Stimulated activated CD4-positive, alpha-beta T cell treated with anti-CD3 and anti-CD28 coated beads, TNF-alpha, amount 100 ng/mL, for 1 hour (primary cell): Measurements from ENCODE around the gene POLR2F.
A peak's percentile ranks its signal among the peaks of the same experiment; 100 is the strongest.

ENCODE experiments used
- DNase-seq, 3 donors: peaks; one replicate each; pipeline ENCODE4 v3.0.0-alpha.2; 2020; ENCODE audit warnings: low read depth in 3 of 3, low spot score in 1 of 3

POLR2F gene

DNA sequence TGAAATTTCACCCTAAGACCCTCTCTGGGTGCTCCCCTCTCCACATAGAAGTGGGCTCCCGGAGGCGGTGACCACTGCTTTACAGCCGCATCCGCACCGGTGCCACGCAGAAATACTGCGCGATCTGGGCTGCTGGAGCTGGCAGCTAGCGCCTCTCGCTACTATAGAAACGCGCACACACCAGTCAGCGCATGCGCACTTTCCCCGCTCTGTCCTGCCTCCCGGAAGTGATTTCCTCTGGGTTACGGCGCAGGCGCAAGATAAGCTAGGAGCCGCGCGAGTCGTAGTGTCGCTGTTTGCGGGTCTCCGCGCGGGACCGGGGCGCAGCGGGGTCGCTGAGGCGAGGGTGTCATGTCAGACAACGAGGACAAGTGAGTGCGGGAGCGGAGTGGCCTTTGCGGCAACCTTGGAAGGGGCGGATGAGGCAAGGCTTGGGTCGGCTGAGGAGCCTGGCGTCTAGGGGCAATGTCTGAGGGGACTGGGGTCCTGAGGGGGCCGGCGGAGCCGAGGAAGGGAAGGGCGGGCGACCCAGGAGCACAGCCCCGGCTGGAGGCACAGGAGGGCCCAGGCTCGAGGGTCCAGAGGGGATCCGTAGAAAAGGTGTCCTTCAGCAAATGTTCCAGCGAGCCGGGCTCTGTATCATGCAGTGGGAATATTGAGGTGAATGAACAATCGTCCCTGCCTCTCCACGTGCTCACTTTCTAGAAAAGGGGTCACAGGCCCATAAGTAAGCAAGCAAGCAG lies at the start of gene POLR2F, which contains the start of gene C22orf23:
Gene POLR2F (plus strand): TSS at position 263 of the 743 bp plus-strand sequence. CDS start 89 bp downstream, at position 352.
Gene C22orf23 (minus strand): TSS at position 165 of the 743 bp plus-strand sequence. CDS start 452 bp downstream, outside the sequence.
- peak; percentile 92 to 96 (median 93) for DNase-seq

DNA sequence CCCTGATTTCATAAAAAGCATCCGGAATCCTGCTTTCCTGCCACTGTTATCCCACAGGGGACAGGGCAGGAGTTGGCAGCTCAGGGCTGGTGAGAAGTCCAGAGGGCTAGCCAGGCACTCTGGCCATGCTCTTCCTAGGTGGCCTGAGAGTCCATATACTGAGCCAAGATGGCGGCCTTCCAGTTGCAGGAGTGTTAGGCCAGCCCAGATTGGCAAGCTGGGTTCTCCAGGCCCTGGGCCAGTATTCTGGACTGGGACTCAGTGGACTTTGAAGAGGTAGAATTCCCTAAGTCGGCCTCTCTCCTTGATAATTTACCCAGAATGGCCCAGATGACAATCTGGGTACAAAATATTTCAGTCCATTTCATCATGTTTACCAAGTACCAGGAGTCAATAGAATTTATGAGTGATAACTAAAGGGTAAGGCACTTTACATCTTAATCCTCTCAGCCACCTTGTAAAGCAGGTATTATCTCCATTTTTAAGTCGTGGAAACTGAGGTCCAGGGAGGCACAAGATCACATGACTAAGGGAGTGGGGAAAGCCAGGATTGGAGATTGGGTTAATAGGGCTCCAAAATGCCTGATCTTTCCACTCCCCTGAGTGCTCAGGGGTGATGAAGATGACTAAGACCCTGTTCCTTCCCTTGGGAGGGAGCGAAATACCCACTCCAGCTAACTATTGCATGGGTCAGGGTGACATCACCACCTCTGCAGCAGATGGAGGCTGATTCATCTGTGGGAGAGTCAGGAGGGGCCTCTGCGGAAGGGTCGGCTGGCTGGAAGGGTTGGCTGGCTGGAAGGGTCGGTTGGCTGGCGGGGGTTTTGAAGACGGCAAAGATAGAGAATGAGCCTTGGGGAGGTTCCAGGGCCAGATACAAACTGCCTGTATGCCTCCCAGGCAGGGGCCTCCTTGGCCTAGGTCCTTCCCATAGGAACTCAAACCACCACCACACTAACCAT lies 48.6 kb upstream of the POLR2F start:
- no peak for DNase-seq

DNA sequence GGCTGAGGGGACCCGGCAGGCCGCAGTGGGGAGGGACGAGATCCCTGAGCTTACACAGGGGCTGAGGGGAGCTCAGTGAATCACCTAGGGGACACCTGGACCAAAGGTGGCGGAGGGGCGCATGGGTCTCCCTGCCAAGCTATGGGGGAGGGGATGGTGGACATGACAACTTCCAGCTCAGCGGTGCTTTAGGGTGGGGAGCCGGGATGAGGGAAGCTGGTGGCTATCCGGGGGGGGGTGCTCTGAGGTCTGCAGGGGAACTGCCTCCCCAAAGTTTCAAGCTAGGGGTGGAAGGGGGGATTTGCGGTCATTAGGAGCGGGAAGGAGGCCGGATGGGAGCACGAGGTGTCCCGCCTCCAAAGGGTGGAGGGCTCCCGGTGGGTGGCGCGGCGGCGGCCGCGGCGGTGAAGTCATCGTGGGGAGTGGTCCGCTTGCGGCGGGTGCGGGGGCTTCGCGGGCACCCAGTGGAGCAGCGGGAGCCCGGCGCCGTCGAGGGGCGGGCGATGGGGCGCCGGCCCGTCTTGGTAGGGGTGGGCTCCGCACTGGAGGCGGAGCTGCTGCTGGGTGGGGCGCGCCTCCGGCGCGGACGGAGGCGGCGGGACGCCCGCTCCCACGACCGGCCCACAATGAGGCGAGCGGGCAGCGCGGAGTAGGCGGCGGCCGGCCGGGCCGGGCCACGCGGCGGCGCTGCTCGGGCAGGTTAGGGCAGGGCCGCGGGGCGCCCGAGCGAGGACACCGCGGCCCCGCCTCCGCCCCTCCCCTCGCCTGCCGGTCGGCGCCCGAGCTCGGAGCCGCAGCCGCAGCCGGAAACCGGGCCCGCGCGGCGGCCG lies 47.8 kb upstream of the POLR2F start, which contains the start of gene MICALL1:
Gene MICALL1 (plus strand): TSS at position 764 of the 830 bp plus-strand sequence. CDS start 126 bp downstream, outside the sequence.
- DNase-seq, result peak in 2 of 3 donors; percentile 38 to 49

DNA sequence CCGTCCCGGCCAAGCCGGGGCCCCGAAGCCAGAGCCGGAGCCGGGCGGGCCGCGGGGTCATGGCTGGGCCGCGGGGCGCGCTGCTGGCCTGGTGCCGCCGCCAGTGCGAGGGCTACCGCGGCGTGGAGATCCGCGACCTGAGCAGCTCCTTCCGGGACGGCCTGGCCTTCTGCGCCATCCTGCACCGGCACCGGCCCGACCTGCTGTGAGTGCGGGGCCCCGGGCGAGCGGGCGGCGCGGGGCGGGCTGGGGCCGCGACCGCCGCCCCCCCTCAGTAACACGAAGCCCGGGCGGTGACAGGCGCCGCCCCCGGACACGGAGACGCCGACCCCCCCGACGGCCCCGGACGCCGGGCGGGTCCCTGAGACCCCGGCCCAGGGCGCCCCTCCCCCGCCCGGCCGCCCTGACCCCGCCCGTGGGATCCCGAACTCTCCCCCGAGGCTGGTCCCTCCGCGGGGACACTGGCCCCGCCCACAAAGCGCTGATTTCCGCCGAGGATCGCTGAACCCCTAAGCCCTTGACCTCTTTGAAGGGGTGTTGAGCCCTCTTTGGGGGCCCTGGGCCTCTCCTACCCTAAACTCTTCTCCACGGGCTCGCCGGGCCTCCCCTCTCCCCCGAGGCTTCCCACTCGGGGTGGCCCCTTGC lies 47.0 kb upstream of the POLR2F start:
- peak in 1 of 3 donors; percentile 7 for DNase-seq

DNA sequence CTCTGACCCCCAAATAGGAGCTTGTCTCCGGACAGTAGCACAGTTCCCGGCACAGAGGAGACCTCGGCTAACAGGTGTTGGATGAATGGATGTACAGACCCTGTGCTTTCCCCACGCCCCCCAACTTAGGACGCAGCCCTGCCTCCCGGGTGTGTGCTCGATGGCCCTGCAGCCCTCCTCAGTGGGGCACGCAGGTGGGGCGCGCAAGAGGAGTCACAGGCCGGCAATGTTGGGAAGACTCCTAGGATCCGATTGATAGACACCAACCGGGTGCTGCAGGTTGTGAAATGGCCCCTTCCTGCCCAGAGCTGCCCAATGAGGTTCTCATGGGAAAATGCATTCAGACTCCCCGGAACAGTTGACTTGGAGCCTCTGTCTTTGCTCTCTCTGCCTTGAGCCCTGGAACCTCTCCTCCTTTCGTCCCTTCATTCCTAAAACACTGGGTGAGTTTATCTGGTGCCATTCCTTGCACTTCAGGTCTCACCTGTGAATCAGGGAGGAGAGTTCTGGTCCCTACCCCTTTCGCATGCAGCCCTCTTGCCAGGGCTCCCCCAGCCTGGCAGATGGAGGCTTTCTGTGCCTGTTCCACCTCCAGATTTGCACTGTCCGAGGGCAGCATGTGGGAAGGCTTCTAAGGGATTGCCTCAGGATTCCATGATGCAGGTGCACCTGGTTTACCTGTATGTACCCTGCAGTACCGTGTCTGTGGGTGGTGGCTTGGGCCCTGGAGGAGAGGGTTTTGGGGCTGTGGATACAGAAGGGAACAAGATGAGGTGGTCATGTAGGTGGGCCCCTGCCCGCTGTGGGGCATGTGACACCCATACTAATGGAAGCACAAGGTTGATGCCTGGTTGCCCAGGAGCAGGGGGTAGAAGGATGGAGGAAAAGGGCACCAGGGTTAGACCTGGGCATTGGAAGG lies 46.2 kb upstream of the POLR2F start:
- DNase-seq, result no peak

DNA sequence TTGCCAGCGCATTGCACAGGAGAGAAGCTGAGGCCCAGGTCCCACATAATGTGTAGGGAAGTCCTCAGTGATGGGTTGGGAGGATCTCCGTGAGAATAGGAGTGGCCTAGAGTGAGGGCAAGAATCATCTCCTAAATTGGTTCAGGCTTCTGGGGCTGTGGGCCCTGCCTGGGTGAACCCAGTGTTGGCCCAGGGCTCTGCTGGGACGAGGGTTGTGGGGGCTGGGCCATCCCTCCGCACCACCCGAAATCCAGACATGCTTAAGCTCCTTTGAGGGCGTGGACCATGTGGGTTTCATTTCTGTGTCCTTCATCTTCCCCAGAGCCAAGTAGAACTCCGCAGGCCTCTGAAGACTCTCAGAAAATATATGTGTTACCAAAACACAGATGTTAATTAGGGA lies 43.7 kb upstream of the POLR2F start:
- no peak for DNase-seq

DNA sequence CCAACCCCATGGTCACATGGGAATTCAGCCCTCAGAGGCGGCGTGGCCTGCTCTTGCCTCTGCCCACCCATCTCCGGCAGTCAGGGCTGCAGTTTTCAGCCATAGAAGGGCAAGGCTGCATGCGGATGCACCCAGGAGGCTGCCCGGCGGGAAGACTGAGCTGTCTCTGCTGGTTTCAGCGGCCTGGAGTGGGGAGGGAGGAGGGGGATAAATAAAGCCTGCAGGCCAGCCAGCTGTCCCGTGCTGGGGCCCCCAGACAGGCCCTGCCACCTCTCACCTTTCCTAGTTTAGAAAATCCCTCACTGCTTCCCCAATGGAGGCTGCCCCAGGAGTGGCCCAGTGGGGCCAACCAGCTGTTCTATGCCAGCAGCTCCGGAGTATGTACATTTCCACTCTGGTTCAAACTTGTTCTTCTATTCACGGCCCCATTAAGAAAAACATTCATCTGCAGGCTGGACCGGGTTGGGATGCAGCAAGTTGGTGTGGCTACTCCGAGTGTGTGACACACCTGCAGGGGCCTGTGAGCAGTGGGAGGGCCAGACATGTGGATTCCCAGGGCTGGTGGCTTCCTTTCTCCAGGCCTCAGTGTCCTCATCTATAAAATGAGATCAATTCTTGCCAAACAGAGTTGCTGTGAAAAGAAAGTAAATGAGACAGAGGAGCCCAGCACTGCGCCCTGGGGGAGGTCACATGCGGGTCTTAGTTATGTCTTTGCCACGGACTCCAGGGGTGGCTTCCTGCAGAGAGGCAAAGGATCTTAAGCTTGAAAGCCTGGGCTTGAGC lies 42.4 kb upstream of the POLR2F start:
- no peak for DNase-seq

DNA sequence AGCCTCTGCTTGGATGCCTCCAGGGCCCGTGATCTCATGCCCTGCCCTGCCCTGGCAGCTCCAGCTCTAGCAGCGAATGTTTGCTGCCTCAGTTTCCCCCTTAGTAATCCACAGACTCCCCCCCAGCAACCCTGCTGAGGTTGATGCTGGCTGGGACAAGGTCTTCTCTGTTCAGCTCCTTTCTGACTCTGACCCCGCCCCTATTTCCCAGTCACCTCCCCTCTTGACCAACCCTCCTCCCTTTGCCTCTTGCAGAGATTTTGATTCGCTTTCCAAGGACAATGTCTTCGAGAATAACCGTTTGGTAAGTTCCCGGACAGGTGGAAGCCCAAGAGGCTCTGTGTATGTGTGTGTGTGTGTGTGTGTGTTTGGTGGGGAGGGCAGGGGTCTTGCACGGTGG lies 41.8 kb upstream of the POLR2F start:
- DNase-seq, result no peak

DNA sequence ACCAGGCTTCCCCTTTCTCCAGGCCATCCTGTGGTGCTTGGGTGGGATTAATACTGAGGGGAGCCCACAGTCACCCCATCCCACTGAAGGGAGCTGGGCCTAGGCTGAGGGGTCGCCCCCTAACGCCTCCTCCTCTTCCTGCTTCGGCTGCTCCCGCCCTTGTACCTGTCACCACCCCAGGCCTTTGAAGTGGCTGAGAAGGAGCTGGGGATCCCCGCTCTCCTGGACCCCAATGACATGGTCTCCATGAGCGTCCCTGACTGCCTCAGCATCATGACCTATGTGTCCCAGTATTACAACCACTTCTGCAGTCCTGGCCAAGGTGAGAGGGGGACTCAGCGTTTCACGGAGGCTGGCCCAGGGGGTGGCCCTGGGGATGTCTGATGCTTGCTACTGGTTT lies 41.3 kb upstream of the POLR2F start:
- DNase-seq, result no peak

DNA sequence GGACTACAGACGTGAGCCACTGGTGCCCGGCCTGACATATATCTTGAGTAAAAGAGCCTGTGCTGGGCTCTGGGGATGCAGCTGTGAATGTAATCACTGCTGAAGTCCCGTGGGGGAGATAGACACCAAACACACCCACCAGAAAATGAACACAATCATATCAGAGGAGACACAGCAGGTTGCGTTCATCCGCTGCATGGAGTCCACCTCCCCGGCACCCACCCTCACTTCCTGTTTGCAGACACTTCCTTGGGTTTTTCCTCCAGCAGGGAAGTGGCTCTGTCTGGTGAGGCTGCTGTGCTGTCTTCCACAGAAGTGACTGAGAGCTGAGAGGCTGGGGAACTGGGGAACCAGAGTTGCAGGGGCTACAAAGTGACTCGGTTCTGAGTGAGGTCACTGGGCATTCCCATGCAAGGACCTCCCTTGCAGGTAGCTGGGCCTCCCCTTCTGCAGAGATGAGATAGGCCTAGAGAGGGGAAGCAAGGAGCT lies 40.2 kb upstream of the POLR2F start:
- DNase-seq, result no peak

DNA sequence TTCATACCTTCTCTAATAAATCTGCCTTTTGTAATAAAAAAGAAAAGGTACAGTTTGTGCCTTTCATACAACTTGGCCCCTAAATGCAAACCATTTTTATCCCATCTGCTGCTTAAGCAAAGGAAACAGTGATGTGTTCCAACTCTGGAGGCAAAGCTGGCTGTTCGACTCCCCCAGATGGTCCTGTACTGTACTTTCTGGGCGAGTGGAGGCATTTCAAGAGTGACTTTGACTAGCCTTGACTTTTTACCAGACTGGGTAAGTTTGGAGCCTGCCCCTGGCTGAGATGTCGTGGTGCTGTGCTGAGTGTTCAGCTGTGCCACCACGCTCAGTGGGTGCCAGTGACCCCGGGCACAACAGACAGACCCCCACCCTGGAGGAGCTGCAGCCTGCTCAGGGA lies 37.2 kb upstream of the POLR2F start:
- DNase-seq, result no peak

DNA sequence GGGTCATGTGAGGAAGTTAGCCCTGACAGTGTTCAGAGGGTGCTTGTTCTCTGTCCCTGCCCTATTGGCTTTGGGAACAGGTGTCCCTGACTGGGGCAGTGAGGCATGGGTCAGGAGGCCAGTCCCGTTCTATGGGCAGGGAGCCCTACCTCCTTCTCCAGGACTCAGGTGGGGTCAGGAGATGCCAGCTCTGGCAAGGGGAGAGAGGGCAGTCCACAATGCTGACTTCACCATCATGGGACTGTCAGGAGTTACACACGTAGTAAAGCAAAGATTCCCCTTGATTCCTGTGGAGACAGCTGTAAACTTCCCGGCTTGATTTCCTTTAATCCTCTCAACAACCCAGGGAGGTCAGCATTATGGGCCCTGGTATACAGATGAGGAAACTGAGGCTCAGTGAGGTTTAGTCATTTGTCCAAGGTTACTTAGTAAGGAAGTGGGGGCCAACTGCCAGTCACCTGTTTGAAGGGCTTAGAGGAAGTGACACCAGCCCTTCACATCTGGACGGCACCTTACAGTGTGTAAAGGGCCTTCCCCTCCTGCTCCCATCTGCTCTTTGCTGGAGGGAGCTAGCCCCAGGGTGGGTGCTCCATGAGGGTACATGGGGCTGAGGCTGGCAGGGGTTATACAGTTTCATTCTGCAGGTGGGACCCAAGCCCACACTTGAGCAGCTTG lies 35.5 kb upstream of the POLR2F start:
- DNase-seq, result no peak

DNA sequence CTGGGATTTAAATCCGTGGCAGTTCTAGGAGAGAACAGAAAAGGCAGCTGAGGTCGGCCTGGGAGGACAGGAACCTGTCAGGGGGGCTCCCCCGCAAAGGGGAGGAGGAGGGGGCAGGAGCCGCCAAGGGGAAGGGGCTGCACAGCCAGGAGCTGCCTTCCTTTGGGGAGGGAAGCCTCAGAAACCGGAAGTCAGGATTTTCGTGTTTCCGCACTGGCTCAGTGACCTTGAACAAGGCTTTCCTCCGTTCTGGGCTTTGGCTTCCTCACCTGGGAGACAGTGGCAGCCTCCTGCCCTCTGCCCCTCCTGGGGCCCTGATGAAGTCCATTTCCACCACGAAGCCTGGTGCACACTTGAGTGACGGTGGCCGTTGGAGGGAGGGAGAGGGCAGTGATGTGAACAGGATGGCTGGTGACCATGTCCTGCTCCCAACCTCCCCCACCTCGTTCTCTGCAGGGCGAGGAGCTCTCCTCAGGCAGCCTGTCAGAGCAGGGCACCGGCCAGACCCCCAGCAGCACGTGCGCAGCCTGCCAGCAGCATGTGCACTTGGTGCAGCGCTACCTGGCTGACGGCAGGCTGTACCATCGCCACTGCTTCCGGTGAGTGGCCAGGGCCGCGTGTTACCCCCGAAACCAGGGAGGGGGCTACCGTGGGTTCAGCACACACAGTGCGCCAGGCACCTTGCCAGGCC lies 34.8 kb upstream of the POLR2F start:
- no peak for DNase-seq

DNA sequence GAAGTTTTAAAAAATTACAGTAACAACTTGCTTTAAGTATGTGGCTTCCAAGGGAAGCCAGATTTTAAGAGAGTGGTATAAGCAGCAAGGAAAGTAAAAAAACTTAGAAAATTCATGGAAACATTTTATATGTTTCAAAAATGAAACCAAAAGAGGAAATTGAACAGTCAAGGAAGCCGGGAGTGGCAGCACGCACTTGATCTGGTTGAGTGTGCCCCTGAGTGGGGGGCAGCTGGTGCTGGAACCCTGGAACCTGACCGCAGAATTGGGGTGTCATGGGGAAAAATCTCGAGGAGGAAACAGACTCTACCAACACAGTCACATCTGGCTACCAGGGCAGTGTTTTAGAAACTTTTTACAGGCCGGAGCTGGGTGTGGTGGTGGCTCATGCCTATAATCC lies 33.4 kb upstream of the POLR2F start:
- DNase-seq, result no peak

DNA sequence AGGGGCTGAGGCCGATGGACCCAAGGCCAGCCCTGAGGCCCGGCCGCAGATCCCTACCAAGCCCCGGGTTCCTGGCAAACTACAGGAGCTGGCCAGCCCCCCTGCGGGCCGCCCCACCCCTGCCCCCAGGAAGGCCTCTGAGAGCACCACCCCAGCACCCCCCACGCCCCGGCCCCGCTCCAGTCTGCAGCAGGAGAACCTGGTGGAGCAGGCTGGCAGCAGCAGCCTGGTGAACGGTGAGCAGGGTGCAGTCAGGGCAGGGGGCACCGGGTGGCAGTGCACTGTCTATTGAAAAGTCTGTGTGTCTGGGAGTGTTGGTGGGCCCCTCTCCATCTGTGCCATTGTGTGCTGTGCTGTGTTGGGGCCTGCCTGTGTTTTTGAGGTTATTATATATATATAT lies 31.3 kb upstream of the POLR2F start:
- no peak for DNase-seq

DNA sequence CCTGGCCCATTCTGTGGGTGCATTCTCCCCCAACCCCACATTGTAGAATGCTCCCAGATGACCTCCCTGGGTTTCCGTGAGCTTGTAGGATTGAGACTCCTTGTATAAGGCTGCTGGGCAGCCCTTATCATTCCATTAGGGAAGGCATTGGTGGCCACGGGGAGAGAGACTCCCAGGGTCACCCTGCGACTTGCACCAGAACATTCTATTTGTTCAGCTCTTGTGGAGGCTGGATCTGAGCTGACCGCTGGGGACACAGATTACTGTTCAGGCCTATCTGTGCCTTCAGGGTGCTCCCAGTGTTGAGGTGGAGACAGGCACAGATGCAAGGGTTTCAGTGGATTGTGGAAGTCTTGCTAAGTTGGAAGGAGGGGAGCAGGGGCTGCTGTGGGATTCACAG lies 29.6 kb upstream of the POLR2F start:
- no peak for DNase-seq

DNA sequence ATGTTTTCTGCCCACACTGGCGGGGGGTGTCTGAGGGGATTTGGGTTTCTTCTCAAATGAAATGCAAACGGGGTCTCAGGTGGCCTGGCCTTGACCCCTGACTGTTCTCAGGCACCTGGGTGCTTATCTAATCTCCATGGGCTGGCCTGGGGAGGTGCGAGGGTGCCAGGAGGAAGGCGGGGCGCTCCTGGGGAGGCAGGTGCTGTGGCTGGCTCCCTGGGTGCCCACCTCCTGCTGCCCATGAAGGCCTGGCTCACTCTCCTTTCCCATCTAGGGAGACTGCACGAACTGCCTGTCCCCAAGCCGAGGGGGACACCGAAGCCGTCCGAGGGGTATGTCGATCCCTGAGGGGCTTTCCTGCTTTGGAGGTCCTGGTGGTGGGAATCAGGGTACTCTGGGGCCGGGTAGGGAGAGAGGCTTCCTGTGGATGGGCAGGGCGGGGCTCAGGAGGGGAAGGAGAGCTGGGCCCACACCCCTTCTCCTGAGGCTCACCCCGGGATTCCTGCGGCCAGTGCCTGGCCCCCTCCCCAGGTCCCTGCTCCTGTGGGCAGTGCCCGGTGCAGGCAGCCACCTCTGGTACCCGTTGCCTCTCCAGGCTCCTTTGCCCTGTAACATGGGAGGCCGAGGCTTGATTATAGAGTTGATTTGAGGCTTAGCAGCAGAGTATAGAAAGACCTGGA lies 29.0 kb upstream of the POLR2F start:
- no peak for DNase-seq
